Ovary (tissue), 3 donors: ENCODE measurements around the gene GRAMD4.

Experiments
- EP300 ChIP-seq: sonication (generic); formaldehyde crosslinking; IDR thresholded peaks from one replicate; pipeline ENCODE4 v1.6.1; 2017; ENCODE audit warnings: antibody characterized with exemption
- POLR2A ChIP-seq: fragments of 450-650 bp; IDR thresholded peaks from one replicate; pipeline ENCODE4 v1.6.1; 2017; ENCODE audit warnings: antibody characterized with exemption, mild to moderate bottlenecking, moderate library complexity
- TF ChIP-seq, protein P1 (sequence below), 3 donors: fragments of 450-650 bp in 2 of 3; fragments of 200-600 bp in 1 of 3; IDR thresholded peaks; one replicate each; pipeline versions ENCODE4 v1.5.1 to v1.8.0; 2016 to 2022; ENCODE audit warnings: antibody characterized with exemption in 3 of 3, mild to moderate bottlenecking in 1 of 3
- donor health status: DM: no; HTN: no; CAD: no.

DNA sequence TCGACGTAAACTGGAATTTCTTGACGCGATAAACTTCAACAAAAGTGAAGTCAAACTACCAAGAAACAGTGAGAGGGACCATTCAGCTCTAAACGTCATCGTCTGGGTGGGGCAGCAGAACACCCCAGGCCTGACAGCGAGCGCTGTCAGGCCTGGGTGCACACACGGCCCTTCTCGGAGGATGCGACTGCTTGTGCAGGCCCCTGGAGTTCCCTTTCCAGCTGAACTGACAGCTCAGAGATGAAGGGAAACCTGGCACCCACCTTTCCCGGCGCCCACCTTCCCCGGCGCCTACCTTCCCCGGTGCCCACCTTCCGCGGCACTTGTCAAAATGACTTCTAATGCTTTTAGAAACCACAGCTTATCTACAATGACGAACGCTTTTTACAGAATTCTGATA, 70.0 kb downstream of the GRAMD4 start:
- TF ChIP-seq, protein P1, sequence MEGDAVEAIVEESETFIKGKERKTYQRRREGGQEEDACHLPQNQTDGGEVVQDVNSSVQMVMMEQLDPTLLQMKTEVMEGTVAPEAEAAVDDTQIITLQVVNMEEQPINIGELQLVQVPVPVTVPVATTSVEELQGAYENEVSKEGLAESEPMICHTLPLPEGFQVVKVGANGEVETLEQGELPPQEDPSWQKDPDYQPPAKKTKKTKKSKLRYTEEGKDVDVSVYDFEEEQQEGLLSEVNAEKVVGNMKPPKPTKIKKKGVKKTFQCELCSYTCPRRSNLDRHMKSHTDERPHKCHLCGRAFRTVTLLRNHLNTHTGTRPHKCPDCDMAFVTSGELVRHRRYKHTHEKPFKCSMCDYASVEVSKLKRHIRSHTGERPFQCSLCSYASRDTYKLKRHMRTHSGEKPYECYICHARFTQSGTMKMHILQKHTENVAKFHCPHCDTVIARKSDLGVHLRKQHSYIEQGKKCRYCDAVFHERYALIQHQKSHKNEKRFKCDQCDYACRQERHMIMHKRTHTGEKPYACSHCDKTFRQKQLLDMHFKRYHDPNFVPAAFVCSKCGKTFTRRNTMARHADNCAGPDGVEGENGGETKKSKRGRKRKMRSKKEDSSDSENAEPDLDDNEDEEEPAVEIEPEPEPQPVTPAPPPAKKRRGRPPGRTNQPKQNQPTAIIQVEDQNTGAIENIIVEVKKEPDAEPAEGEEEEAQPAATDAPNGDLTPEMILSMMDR (IDR thresholded peaks at IDR 0.05), result no peak
- TF ChIP-seq EP300 (no peak), POLR2A (no peak)
